WTC11 (cell line): ENCODE results near the gene TPM4.

Source experiments
- CBFB ChIP-seq: sonication (generic); formaldehyde crosslinking; IDR thresholded peaks from 2 replicates; pipeline ENCODE4 v1.8.1; 2022; ENCODE audit warnings: mild to moderate bottlenecking, low read depth, missing genetic modification reagents
- ESRRA ChIP-seq: sonication (generic); formaldehyde crosslinking; IDR thresholded peaks from 2 replicates; pipeline ENCODE4 v1.8.1; 2022; ENCODE audit warnings: mild to moderate bottlenecking, missing genetic modification reagents, borderline replicate concordance
- GABPB1 ChIP-seq: sonication (generic); formaldehyde crosslinking; IDR thresholded peaks from 2 replicates; pipeline ENCODE4 v1.8.1; 2023; ENCODE audit warnings: mild to moderate bottlenecking, missing genetic modification reagents
- NR2C2 ChIP-seq: sonication (generic); formaldehyde crosslinking; IDR thresholded peaks from 2 replicates; pipeline ENCODE4 v1.8.0; 2022; ENCODE audit warnings: mild to moderate bottlenecking, missing genetic modification reagents
- TEAD1 ChIP-seq: sonication (generic); formaldehyde crosslinking; IDR thresholded peaks from 2 replicates; pipeline ENCODE4 v1.8.0; 2022; ENCODE audit warnings: mild to moderate bottlenecking, missing genetic modification reagents
- TP53 ChIP-seq: sonication (generic); formaldehyde crosslinking; IDR thresholded peaks from 2 replicates; pipeline ENCODE4 v1.8.1; 2023; ENCODE audit warnings: mild to moderate bottlenecking, missing genetic modification reagents
- ZNF416 ChIP-seq: fragments of 250-450 bp; sonication (Bioruptor Pico); IDR thresholded peaks from 2 replicates; pipeline ENCODE4 v1.9.0; 2021; ENCODE audit warnings: mild to moderate bottlenecking, inconsistent platforms
- TF ChIP-seq, protein P1 (sequence below): fragments of 200-600 bp; IDR thresholded peaks from 2 replicates; pipeline ENCODE4 v1.8.0; 2022; ENCODE audit warnings: antibody characterized with exemption

DNA sequence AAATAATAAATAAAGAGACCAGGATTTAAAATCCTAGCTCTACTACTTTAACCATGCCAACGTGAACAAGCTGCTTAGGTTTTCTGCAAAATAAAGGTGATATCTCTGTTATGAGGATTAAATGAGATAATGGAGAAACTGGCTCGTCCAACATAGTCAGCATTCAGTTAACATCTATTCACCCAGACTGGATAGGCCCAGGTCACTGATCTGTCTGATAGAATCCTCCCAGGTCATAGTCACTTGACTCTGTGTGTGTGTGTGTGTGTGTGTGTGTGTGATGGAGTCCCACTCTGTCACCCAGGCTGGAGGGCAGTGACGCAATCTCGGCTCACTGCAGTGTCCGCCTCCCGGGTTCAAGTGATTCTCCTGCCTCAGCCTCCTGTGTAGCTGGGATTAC lies 22.5 kb downstream of the TPM4 start:
- TF ChIP-seq, protein P1, sequence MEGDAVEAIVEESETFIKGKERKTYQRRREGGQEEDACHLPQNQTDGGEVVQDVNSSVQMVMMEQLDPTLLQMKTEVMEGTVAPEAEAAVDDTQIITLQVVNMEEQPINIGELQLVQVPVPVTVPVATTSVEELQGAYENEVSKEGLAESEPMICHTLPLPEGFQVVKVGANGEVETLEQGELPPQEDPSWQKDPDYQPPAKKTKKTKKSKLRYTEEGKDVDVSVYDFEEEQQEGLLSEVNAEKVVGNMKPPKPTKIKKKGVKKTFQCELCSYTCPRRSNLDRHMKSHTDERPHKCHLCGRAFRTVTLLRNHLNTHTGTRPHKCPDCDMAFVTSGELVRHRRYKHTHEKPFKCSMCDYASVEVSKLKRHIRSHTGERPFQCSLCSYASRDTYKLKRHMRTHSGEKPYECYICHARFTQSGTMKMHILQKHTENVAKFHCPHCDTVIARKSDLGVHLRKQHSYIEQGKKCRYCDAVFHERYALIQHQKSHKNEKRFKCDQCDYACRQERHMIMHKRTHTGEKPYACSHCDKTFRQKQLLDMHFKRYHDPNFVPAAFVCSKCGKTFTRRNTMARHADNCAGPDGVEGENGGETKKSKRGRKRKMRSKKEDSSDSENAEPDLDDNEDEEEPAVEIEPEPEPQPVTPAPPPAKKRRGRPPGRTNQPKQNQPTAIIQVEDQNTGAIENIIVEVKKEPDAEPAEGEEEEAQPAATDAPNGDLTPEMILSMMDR, result no peak
- TF ChIP-seq TP53 (no peak), CBFB (no peak), TEAD1 (CRISPR knock-in tag) (no peak), ZNF416 (no peak), GABPB1 (no peak), NR2C2 (no peak), ESRRA (CRISPR knock-in tag) (no peak)
